ENCODE measurements around the gene KLF1. TPM values are rescaled to one million over a fixed set of nuclear protein-coding genes. Genes with fewer than 3 reads are reported as not detected.

Gene KLF1
- total RNA-seq, 4 donors from 2014 or later, result not detected

DNA sequence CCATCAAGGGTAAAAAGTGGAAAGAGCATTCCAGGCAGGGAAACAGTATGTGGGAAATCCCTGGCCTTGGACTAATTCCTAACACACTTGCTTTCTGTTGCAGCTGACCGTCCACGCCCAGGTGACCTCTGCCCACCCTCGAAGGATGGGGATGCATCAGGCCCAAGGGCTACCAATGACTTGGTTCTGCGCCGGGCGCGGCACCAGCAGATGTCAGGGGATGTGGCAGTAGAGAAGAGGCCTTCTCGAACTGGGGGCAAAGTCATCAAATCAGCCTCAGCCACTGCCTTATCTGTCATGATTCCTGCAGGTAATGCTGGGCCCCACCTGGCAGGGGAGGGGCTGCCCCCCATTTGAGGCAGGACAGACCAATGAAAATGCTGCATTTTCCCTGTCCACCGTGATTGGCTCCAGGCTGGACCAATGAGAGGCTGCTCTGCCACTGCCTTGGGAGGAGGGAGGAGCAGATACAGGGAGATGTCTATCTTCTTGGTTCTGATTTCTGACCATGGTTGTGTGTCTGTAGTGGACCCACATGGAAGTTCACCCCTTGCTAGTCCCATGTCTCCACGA, 18.4 kb downstream of the KLF1 start:
- H3K36me3 ChIP-seq, result no peaks in the 10 kb centered on the region
- H3K27ac ChIP-seq, result no peak overlapping the region
- peaks cover 0 to 6% of the 10 kb centered on the region in 2 donors for H3K4me1 ChIP-seq
- in situ Hi-C loops (cut with MboI; ENCODE audit: low sequenced_read_pairs in 4 of 4), result no loop called here
- intact Hi-C loops (cut with DNase I; ENCODE audit: low total_unique reads), result no loop called here
- no peaks in the 10 kb centered on the region for H3K9me3 ChIP-seq
- no peak for DNase-seq
- H3K4me3 ChIP-seq, result no peak overlapping the region
- ATAC-seq, result no peak
- TF ChIP-seq, protein P1, sequence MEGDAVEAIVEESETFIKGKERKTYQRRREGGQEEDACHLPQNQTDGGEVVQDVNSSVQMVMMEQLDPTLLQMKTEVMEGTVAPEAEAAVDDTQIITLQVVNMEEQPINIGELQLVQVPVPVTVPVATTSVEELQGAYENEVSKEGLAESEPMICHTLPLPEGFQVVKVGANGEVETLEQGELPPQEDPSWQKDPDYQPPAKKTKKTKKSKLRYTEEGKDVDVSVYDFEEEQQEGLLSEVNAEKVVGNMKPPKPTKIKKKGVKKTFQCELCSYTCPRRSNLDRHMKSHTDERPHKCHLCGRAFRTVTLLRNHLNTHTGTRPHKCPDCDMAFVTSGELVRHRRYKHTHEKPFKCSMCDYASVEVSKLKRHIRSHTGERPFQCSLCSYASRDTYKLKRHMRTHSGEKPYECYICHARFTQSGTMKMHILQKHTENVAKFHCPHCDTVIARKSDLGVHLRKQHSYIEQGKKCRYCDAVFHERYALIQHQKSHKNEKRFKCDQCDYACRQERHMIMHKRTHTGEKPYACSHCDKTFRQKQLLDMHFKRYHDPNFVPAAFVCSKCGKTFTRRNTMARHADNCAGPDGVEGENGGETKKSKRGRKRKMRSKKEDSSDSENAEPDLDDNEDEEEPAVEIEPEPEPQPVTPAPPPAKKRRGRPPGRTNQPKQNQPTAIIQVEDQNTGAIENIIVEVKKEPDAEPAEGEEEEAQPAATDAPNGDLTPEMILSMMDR (IDR thresholded peaks at IDR 0.05 in 4 of 5, conservative IDR thresholded peaks at IDR 0.05 in 1 of 5), result no peak
- TF ChIP-seq POLR2A (IDR thresholded peaks at IDR 0.05), result no peak
- H3K27me3 ChIP-seq, result peaks cover 5 to 10% (median 9%) of the 10 kb centered on the region in 3 donors

DNA sequence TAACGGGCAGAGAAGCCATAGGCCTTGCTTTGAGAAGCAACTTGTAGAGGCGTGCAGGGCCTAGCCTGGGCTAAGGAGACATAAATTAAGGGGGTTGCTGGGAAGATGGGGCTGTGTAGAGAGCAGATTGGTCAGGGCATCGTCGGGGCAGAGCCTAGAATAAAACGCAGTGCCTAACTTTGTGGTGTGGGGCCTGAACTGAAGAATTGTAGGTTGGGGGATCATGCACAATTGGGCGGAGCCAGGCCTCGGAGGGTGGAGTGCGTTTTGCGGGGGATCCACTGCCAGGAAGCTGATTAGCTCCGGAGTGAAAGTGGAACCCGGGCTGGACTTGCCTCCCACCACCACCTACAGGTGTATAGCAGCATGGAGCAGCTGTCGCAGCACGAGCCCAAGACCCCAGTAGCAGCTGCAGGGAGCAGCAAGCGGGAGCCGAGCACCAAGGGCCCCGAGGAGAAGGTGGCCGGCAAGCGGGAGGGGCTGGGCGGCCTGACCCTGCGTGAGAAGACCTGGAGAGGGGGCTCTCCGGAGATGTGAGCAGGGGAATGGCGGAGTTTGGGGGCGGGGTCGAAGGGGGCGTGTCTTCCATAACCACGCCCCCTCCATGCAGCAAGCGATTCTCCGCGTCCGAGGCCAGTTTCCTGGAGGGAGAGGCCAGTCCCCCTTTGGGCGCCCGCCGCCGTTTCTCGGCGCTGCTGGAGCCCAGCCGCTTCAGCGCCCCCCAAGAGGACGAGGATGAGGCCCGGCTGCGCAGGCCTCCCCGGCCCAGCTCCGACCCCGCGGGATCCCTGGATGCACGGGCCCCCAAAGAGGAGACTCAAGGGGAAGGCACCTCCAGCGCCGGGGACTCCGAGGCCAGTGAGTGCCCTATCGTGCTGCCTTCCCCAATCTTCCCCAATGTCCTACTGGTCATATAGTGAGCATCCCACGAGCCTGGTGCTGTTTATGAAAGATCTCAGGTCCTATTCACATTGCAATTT, 19.6 kb downstream of the KLF1 start:
- ATAC-seq, result peak in 1 of 2 donors; percentile 41
- Histone ChIP-seq H3K4me1 (peaks cover 0 to 6% of the 10 kb centered on the region in 2 donors), H3K4me3 (peak overlapping the region in 3 of 4 donors; percentile 18 to 31 (median 31)), H3K9me3 (no peaks in the 10 kb centered on the region), H3K27ac (no peak overlapping the region), H3K36me3 (no peaks in the 10 kb centered on the region), H3K27me3 (peaks cover 5 to 9% (median 9%) of the 10 kb centered on the region in 3 donors)
- intact Hi-C loops (cut with DNase I; ENCODE audit: low total_unique reads), result no loop called here
- in situ Hi-C loops (cut with MboI; ENCODE audit: low sequenced_read_pairs in 4 of 4), result no loop called here
- no peak for DNase-seq
- TF ChIP-seq POLR2A (IDR thresholded peaks at IDR 0.05), result no peak
- TF ChIP-seq, protein P1 (IDR thresholded peaks at IDR 0.05 in 4 of 5, conservative IDR thresholded peaks at IDR 0.05 in 1 of 5), result no peak

GRCh38 chr19:12866416-12867119, 20.4 kb downstream of the KLF1 start:
- H3K27ac ChIP-seq, result no peak overlapping the region
- H3K27me3 ChIP-seq, result peaks cover 7 to 9% (median 9%) of the 10 kb centered on the region in 3 donors
- TF ChIP-seq, protein P1 (IDR thresholded peaks at IDR 0.05 in 4 of 5, conservative IDR thresholded peaks at IDR 0.05 in 1 of 5), result no peak
- no peak for TF ChIP-seq POLR2A (IDR thresholded peaks at IDR 0.05)
- no peaks in the 10 kb centered on the region for H3K9me3 ChIP-seq
- intact Hi-C loops (cut with DNase I; ENCODE audit: low total_unique reads), result no loop called here
- ATAC-seq (no peak), DNase-seq (no peak)
- no peaks in the 10 kb centered on the region for H3K36me3 ChIP-seq
- in situ Hi-C loops (cut with MboI; ENCODE audit: low sequenced_read_pairs in 4 of 4), result no loop called here
- no peak overlapping the region for H3K4me3 ChIP-seq
- peaks cover 0 to 6% of the 10 kb centered on the region in 2 donors for H3K4me1 ChIP-seq

- Histone ChIP-seq H3K36me3 (no peaks in the 10 kb centered on the region), H3K4me1 (peaks cover 0 to 6% of the 10 kb centered on the region in 2 donors), H3K27me3 (peaks cover 7 to 9% (median 9%) of the 10 kb centered on the region in 3 donors), H3K27ac (no peak overlapping the region), H3K9me3 (no peaks in the 10 kb centered on the region), H3K4me3 (no peak overlapping the region)
- DNase-seq (no peak), ATAC-seq (no peak)
- intact Hi-C loops (cut with DNase I; ENCODE audit: low total_unique reads), result no loop called here
- in situ Hi-C loops (cut with MboI; ENCODE audit: low sequenced_read_pairs in 4 of 4), result no loop called here
- TF ChIP-seq POLR2A (IDR thresholded peaks at IDR 0.05), result no peak
- TF ChIP-seq, protein P1 (IDR thresholded peaks at IDR 0.05 in 4 of 5, conservative IDR thresholded peaks at IDR 0.05 in 1 of 5), result no peak
These were observed 21.1 kb downstream of the KLF1 start for GRCh38 chr19:12865746-12866415.
